Endothelial cell of umbilical vein (primary cell): ENCODE measurements around the gene TRMT1. TPM values are rescaled to one million over a fixed set of nuclear protein-coding genes. Genes with fewer than 3 reads are reported as not detected.
A peak's percentile ranks its signal among the peaks of the same experiment; 100 is the strongest.

Experiments used
- BruUV-seq: library from RNA; stranded (reverse); fragments of 400-500 nt; replicated peaks from 2 replicates; lab custom pipeline; 2021; lab: Mats Ljungman, UMichigan
- CTCF ChIA-PET: fragments of 300-600, 350-600 bp; sonication (Branson Sonifier 250); formaldehyde crosslinking; loops from one replicate; lab custom pipeline; 2021; ENCODE audit warnings: antibody characterized with exemption, inconsistent platforms; lab: Charles Lee
- POLR2A ChIA-PET: fragments of 300-600, 350-600 bp; sonication (Branson Sonifier 250); formaldehyde crosslinking; loops from one replicate; lab custom pipeline; 2021; ENCODE audit warnings: antibody characterized with exemption, inconsistent platforms; lab: Charles Lee
- DNase-seq: peaks from one replicate; pipeline ENCODE4 v3.0.0-alpha.2; 2011; ENCODE audit warnings: low read depth, low spot score
- FAIRE-seq: peaks from 2 replicates; lab custom pipeline; 2011; peaks lifted over from hg19 to GRCh38; lab: Jason Lieb, UNC
- H2AFZ ChIP-seq: 2 replicates; pipeline ENCODE4 v1.6.0; 2012; ENCODE audit warnings: low read depth, low read length, control low read depth, inconsistent platforms
- H3K27ac ChIP-seq: 2 replicates; pipeline ENCODE4 v1.5.1; 2011; ENCODE audit warnings: low read depth, mild to moderate bottlenecking, control low read depth, low read length, moderate library complexity; ENCODE audit not compliant: insufficient read depth
- H3K27me3 ChIP-seq, 2 experiments: 2 replicates each; pipeline versions ENCODE4 v1.6.0 to v1.6.1; 2011; ENCODE audit warnings: low read length in 2 of 2, mixed read lengths in 1 of 2; ENCODE audit not compliant: control insufficient read depth in 2 of 2, insufficient read depth in 2 of 2
- H3K36me3 ChIP-seq, 2 experiments: 2 replicates in 1 of 2; 3 replicates in 1 of 2; pipeline ENCODE4 v1.5.1; 2011; ENCODE audit warnings: low read length in 2 of 2, mild to moderate bottlenecking in 1 of 2, moderate library complexity in 1 of 2; ENCODE audit not compliant: control insufficient read depth in 2 of 2, insufficient read depth in 2 of 2; ENCODE audit errors: extremely low read depth in 1 of 2
- H3K4me1 ChIP-seq: 3 replicates; pipeline ENCODE4 v1.5.1; 2011; ENCODE audit warnings: mild to moderate bottlenecking, low read length; ENCODE audit not compliant: control insufficient read depth, insufficient read depth; ENCODE audit errors: extremely low read depth
- H3K4me2 ChIP-seq: 2 replicates; pipeline ENCODE4 v1.6.1; 2011; ENCODE audit warnings: low read length, control low read depth, mixed read lengths; ENCODE audit not compliant: insufficient read depth
- H3K4me3 ChIP-seq, 3 experiments: fragments of 200-600 bp in 1 of 3; sonication (generic), shearing (Covaris generic) in 1 of 3; replicated peaks in 1 of 3; 2 replicates each; pipeline ENCODE4 v1.5.1; 2011 to 2016; ENCODE audit warnings: control low read depth in 3 of 3, low read length in 3 of 3, mild to moderate bottlenecking in 2 of 3, inconsistent platforms in 1 of 3, low read depth in 1 of 3, moderate library complexity in 1 of 3; ENCODE audit not compliant: insufficient read depth in 1 of 3
- H3K79me2 ChIP-seq: 2 replicates; pipeline ENCODE4 v1.6.0; 2012; ENCODE audit warnings: low read length, inconsistent platforms; ENCODE audit not compliant: control insufficient read depth, insufficient read depth
- H3K9ac ChIP-seq: replicated peaks from 2 replicates; pipeline ENCODE3; 2011; ENCODE audit warnings: low read length, control low read depth; ENCODE audit not compliant: insufficient read depth; ENCODE audit errors: extremely low read depth
- H3K9me1 ChIP-seq: replicated peaks from 3 replicates; pipeline ENCODE4 v1.6.0; 2011; ENCODE audit warnings: mild to moderate bottlenecking, low read length; ENCODE audit not compliant: control insufficient read depth, insufficient read depth; ENCODE audit errors: extremely low read depth
- H3K9me3 ChIP-seq: replicated peaks from 2 replicates; pipeline ENCODE4 v1.5.1; 2012; ENCODE audit warnings: low read length, inconsistent platforms; ENCODE audit not compliant: control insufficient read depth, insufficient read depth
- H4K20me1 ChIP-seq: replicated peaks from 2 replicates; pipeline ENCODE3; 2011; ENCODE audit warnings: mild to moderate bottlenecking, low read length; ENCODE audit not compliant: control insufficient read depth, insufficient read depth; ENCODE audit errors: extremely low read depth
- CTCF ChIP-seq, 2 donors: IDR thresholded peaks; 1 replicate in 1 of 2; 2 replicates in 1 of 2; pipeline ENCODE4 v1.5.1; 2011; ENCODE audit warnings: low read length in 2 of 2, mild to moderate bottlenecking in 2 of 2, moderate library complexity in 2 of 2, control low read depth in 1 of 2, inconsistent platforms in 1 of 2, low read depth in 1 of 2; ENCODE audit not compliant: insufficient read depth in 1 of 2; ENCODE audit errors: extremely low read depth in 1 of 2
- EZH2 ChIP-seq: IDR thresholded peaks from 2 replicates; pipeline ENCODE4 v1.6.1; 2012; ENCODE audit warnings: borderline replicate concordance, low read depth, mild to moderate bottlenecking, moderate library complexity, low read length, inconsistent platforms; ENCODE audit not compliant: severe bottlenecking
- FOS ChIP-seq: IDR thresholded peaks from 2 replicates; pipeline ENCODE4 v1.6.1; 2011; ENCODE audit warnings: mild to moderate bottlenecking, low read length, moderate library complexity, borderline replicate concordance; ENCODE audit not compliant: insufficient read depth
- GATA2 ChIP-seq: IDR thresholded peaks from 2 replicates; pipeline ENCODE4 v1.7.0; 2011; ENCODE audit warnings: low read depth, mild to moderate bottlenecking, moderate library complexity, mixed read lengths, low read length; ENCODE audit not compliant: insufficient read length, insufficient read depth
- JUN ChIP-seq: IDR thresholded peaks from 2 replicates; pipeline ENCODE4 v1.6.1; 2011; ENCODE audit warnings: borderline replicate concordance, low read depth; ENCODE audit not compliant: insufficient read length, insufficient read depth
- MAX ChIP-seq: IDR thresholded peaks from 2 replicates; pipeline ENCODE4 v1.6.1; 2011; ENCODE audit not compliant: insufficient read depth, insufficient read length
- MYC ChIP-seq: IDR thresholded peaks from one replicate; pipeline ENCODE4 v1.6.1; 2011; ENCODE audit warnings: mild to moderate bottlenecking, low read depth, low read length
- POLR2A ChIP-seq: IDR thresholded peaks from 2 replicates; pipeline ENCODE4 v1.6.1; 2012; ENCODE audit warnings: low read depth, mild to moderate bottlenecking, control low read depth, low read length
- POLR2AphosphoS5 ChIP-seq: IDR thresholded peaks from 2 replicates; pipeline ENCODE4 v1.6.1; 2012; ENCODE audit warnings: low read depth, mild to moderate bottlenecking, control low read depth, low read length, moderate library complexity; ENCODE audit not compliant: insufficient read depth
- dilution Hi-C: fragments of 300-500 bp; cut with MboI; formaldehyde crosslinking; loops from one replicate; pipeline ENCODE4 v1.15.0; 2019; ENCODE audit warnings: low sequenced_read_pairs; ENCODE audit not compliant: extremely low pct_ligation_motif_present
- intact Hi-C: fragments of 100-400 bp; cut with micrococcal nuclease; formaldehyde crosslinking; loops from one replicate; pipeline ENCODE4 v1.10.0; 2022
- polyA plus RNA-seq, 4 experiments: library from polyadenylated mRNA; depleted of rRNA in 3 of 4; stranded (reverse) in 3 of 4; unstranded in 1 of 4; fragments of >200 nt; gene quantifications; 2 replicates each; pipeline versions ENCODE4 v1.2.1 to v1.2.3, GENCODE V29; 2011 to 2012; ENCODE audit warnings: missing spikeins in 1 of 4
- total RNA-seq: library from RNA; stranded (reverse); gene quantifications from 2 replicates; pipeline ENCODE4 v1.2.3, GENCODE V29; 2021

TRMT1 gene
- total and polyA plus RNA-seq, 2 donors (not counting 3 experiments of a cell fraction or from before 2014, with no cell fraction given), result 46.3 to 53.0 TPM

- no peaks in the 10 kb centered on the region for H3K9me1 ChIP-seq
- H3K27me3 ChIP-seq, result no peaks in the 10 kb centered on the region
- ChIA-PET CTCF (interaction anchor here (1.2 to 8.5 kb wide), 8 partner anchors 9 to 131 kb away, joined by 3 to 543 read pairs (median 44); partner anchors contain the start of genes IER2, NACC1 and STX10), POLR2A (interaction anchor here (0.6 to 0.9 kb wide), 3 partner anchors 35 to 205 kb away, joined by 3 to 8 read pairs (median 3); partner anchors contain the start of gene GCDH)
- no peak for FAIRE-seq
- peaks cover 2 to 3% of the 10 kb centered on the region in 2 experiments for H3K36me3 ChIP-seq
- no peaks in the 10 kb centered on the region for H3K9me3 ChIP-seq
- TF ChIP-seq CTCF (IDR thresholded peaks at IDR 0.05; ENCODE audit: extremely low read depth in 1 of 2, insufficient read depth in 1 of 2, low read depth in 1 of 2, low read length in 2 of 2) (peak in 1 of 2 donors; percentile 55), MAX (peak; percentile 27), MYC (no peak), EZH2 (no peak), POLR2AphosphoS5 (no peak), FOS (no peak), POLR2A (peak; percentile 30), GATA2 (no peak), JUN (no peak)
- H3K4me2 ChIP-seq, result no peak overlapping the region
- no peak overlapping the region for H3K9ac ChIP-seq
- H4K20me1 ChIP-seq, result no peaks in the 10 kb centered on the region
- intact Hi-C loops, result loop anchor here (2.0 to 5.0 kb wide), 2 partner anchors 374 to 743 kb away; partner anchors contain the start of gene TNPO2
- no TSS peak for BruUV-seq
- H3K27ac ChIP-seq, result no peak overlapping the region
- dilution Hi-C loops, result no loop called here
- H2AFZ ChIP-seq, result no peak overlapping the region
- H3K79me2 ChIP-seq, result peaks cover 18% of the 10 kb centered on the region
- no peak overlapping the region for H3K4me3 ChIP-seq
- DNase-seq, result peak; percentile 45
- peaks cover 50% of the 10 kb centered on the region for H3K4me1 ChIP-seq
Measured at GRCh38 chr19:13095934-13096927, 20.3 kb downstream of the TRMT1 start.
